T-cell (primary cell): ENCODE measurements around the gene CDC42EP5. TPM values are rescaled to one million over a fixed set of nuclear protein-coding genes. Genes with fewer than 3 reads are reported as not detected.
"Not testable (repeated sequence)": the region's sequence is repeated elsewhere in the genome, so short reads cannot be mapped to it uniquely, and the experiment has no call there.

Experiments used
- ATAC-seq, 4 experiments: fragments of 200-7000 bp in 3 of 4; fragments of 150-1000 bp in 1 of 4; cut with Tn5 transposase; replicated peaks in 1 of 4; 1 replicate in 3 of 4; 2 replicates in 1 of 4; pipeline ENCODE4 v1.10.0; 2021; ENCODE audit warnings: moderate library complexity in 3 of 4, mild to moderate bottlenecking in 2 of 4, moderate number of reproducible peaks in 1 of 4
- CTCF ChIA-PET, 2 donors: fragments of 300-600 bp; sonication (Branson Sonifier 250); formaldehyde crosslinking; loops; one replicate each; lab custom pipeline; 2022; ENCODE audit warnings: antibody characterized with exemption in 2 of 2; lab: Charles Lee
- POLR2A ChIA-PET, 2 donors: fragments of 300-600 bp; sonication (Branson Sonifier 250); formaldehyde crosslinking; loops; one replicate each; lab custom pipeline; 2022; ENCODE audit warnings: antibody characterized with exemption in 2 of 2; lab: Charles Lee
- DNase-seq, 35 experiments: peaks; one replicate each; pipeline versions ENCODE4 v3.0.0 to v3.0.0-alpha.2; 2013 to 2023
- H3K27ac ChIP-seq: one replicate; pipeline ENCODE4 v1.5.1; 2013; ENCODE audit warnings: low read length
- H3K27me3 ChIP-seq, 2 experiments: replicated peaks in 1 of 2; 1 replicate in 1 of 2; 2 replicates in 1 of 2; pipeline versions ENCODE4 v1.6.1 to v1.7.0; 2013; ENCODE audit warnings: low read length in 1 of 2, mixed read lengths in 1 of 2; ENCODE audit not compliant: control insufficient read depth in 2 of 2, insufficient read depth in 2 of 2; ENCODE audit errors: extremely low read depth in 1 of 2
- H3K36me3 ChIP-seq, 2 donors: 1 replicate in 1 of 2; 2 replicates in 1 of 2; pipeline versions ENCODE4 v1.6.1 to v1.7.0; 2013; ENCODE audit warnings: low read length in 1 of 2; ENCODE audit not compliant: control insufficient read depth in 2 of 2, insufficient read depth in 1 of 2; ENCODE audit errors: extremely low read depth in 1 of 2
- H3K4me1 ChIP-seq, 2 experiments: 1 replicate in 1 of 2; 2 replicates in 1 of 2; pipeline versions ENCODE4 v1.6.1 to v1.7.0; 2013; ENCODE audit warnings: low read length in 2 of 2, mixed read lengths in 1 of 2; ENCODE audit not compliant: insufficient read depth in 2 of 2, control insufficient read depth in 1 of 2; ENCODE audit errors: extremely low read depth in 1 of 2
- H3K4me3 ChIP-seq, 2 donors: 1 replicate in 1 of 2; 2 replicates in 1 of 2; pipeline versions ENCODE4 v1.5.1 to v1.7.0; 2013; ENCODE audit warnings: mild to moderate bottlenecking in 2 of 2, low read length in 1 of 2, moderate library complexity in 1 of 2; ENCODE audit not compliant: control insufficient read depth in 1 of 2; ENCODE audit errors: extremely low read depth in 1 of 2
- H3K9me3 ChIP-seq: 2 replicates; pipeline ENCODE4 v1.7.0; 2013
- H3K27ac Mint-ChIP-seq, 2 donors: one replicate each; pipeline ENCODE4 v1.8.0; 2020 to 2021; ENCODE audit warnings: mild to moderate bottlenecking in 2 of 2, mixed read lengths in 2 of 2
- H3K27me3 Mint-ChIP-seq, 2 donors: one replicate each; pipeline ENCODE4 v1.8.0; 2021 to 2022; ENCODE audit warnings: mixed read lengths in 2 of 2
- H3K36me3 Mint-ChIP-seq: one replicate; pipeline ENCODE4 v1.8.0; 2021; ENCODE audit warnings: mixed read lengths
- H3K4me1 Mint-ChIP-seq, 3 donors: one replicate each; pipeline ENCODE4 v1.8.0; 2020 to 2022; ENCODE audit warnings: mixed read lengths in 3 of 3, mild to moderate bottlenecking in 1 of 3
- H3K4me3 Mint-ChIP-seq, 3 donors: one replicate each; pipeline ENCODE4 v1.8.0; 2020 to 2022; ENCODE audit warnings: mild to moderate bottlenecking in 3 of 3, mixed read lengths in 3 of 3, moderate library complexity in 3 of 3
- H3K9me3 Mint-ChIP-seq, 3 donors: one replicate each; pipeline ENCODE4 v1.8.0; 2020 to 2022; ENCODE audit warnings: mixed read lengths in 3 of 3
- WGBS: methylation state at CpG from one replicate; pipeline ENCODE4 v1.1.5; 2013; ENCODE audit warnings: missing lambda C conversion rate; ENCODE audit not compliant: insufficient coverage; 5-methylcytosine and 5-hydroxymethylcytosine counted together
- total RNA-seq, 35 experiments: library from RNA in 6 of 35; stranded (reverse) in 6 of 35; fragments of 120-200 nt in 1 of 35; gene quantifications; one replicate each; pipeline versions ENCODE4 v1.2.1 to v1.2.4 and lab custom pipeline; 2013 to 2026

CDC42EP5 gene
- total RNA-seq, 5 donors from 2014 or later (not counting 1 experiment from before 2014, with no cell fraction given): 0.43 TPM; not detected in 4

DNA sequence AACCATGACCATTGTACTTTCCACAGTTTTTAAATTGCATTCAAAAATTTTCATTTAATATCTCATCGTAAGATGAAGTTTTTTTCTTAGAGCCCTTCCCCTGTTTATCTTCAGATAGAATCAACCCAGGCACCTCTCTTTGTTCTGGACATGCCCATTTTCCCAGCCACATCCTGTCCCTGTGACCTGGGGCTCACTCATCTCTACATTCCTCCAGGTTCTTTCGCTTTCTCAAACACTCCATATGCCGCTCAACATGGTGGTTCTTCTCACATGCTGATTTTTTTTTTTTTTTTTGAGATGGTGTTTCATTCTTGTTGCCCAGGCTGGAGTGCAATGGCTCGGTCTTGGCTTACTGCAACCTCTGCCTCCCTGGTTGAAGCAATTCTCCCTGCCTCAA lies 32.4 kb upstream of the CDC42EP5 start:
- H3K9me3 ChIP-seq, H3K27ac ChIP-seq, ATAC-seq, H3K4me3 Mint-ChIP-seq, H3K9me3 Mint-ChIP-seq, DNase-seq, H3K4me3 ChIP-seq, H3K36me3 ChIP-seq, H3K27ac Mint-ChIP-seq, H3K36me3 Mint-ChIP-seq, POLR2A ChIA-PET: not testable (repeated sequence)
- Histone ChIP-seq H3K27me3 (peaks cover 0 to 15% of the 10 kb centered on the region in 2 experiments), H3K4me1 (peaks cover 2 to 51% of the 10 kb centered on the region in 2 experiments)
- WGBS: 60% methylated on average over 1 of the region's 4 CpGs
- Mint-ChIP-seq H3K4me1 (peaks cover 14 to 36% (median 24%) of the 10 kb centered on the region in 3 donors), H3K27me3 (peaks cover 0 to 39% of the 10 kb centered on the region in 2 donors)
- CTCF ChIA-PET: interaction anchor here in 1 of 2 donors (0.7 kb wide), 1 partner anchor 89 kb away, joined by 6 read pairs; no protein-coding TSS in a partner anchor

- ATAC-seq (peak in 1 of 4 experiments; percentile 56), DNase-seq (peak in 10 of 35 experiments; percentile 10 to 45 (median 15))
- 55% methylated on average over 7 of the region's 14 CpGs for WGBS
- Histone ChIP-seq H3K9me3 (no peaks in the 10 kb centered on the region), H3K27ac (no peak within 1 kb of the TSS), H3K27me3 (peaks cover 0 to 20% of the 10 kb centered on the region in 2 experiments), H3K4me3 (peak within 1 kb of the TSS; percentile 23 to 32), H3K36me3 (no peaks in the 10 kb centered on the region), H3K4me1 (peaks cover 2 to 47% of the 10 kb centered on the region in 2 experiments)
- no peaks in the 10 kb centered on the region for H3K36me3 Mint-ChIP-seq
- H3K4me1 Mint-ChIP-seq: peaks cover 24 to 43% (median 35%) of the 10 kb centered on the region in 3 donors
- H3K9me3 Mint-ChIP-seq: no peaks in the 10 kb centered on the region
- no peak within 1 kb of the TSS for H3K27ac Mint-ChIP-seq
- H3K27me3 Mint-ChIP-seq: peaks cover 3 to 43% of the 10 kb centered on the region in 2 donors
- ChIA-PET CTCF (interaction anchor here in 1 of 2 donors (0.6 to 1.1 kb wide), 2 partner anchors 24 to 543 kb away, joined by 3 to 4 read pairs; no protein-coding TSS in a partner anchor), POLR2A (no interaction called here)
- peak within 1 kb of the TSS in 1 of 3 donors; percentile 67 for H3K4me3 Mint-ChIP-seq
These were observed 29.5 kb upstream of the CDC42EP5 start, which contains the start of gene LAIR2 for GRCh38 chr19:54502518-54503048. TSS of gene LAIR2 (plus strand) at chr19:54502831. CDS start at chr19:54502919, 88 bp downstream.

- Mint-ChIP-seq H3K4me3 (peak overlapping the region in 2 of 3 donors; percentile 28 to 67), H3K4me1 (peaks cover 22 to 47% (median 24%) of the 10 kb centered on the region in 3 donors), H3K27me3 (peaks cover 8 to 47% of the 10 kb centered on the region in 2 donors)
- H3K36me3 Mint-ChIP-seq, POLR2A ChIA-PET, H3K9me3 Mint-ChIP-seq, H3K36me3 ChIP-seq, CTCF ChIA-PET, H3K27ac ChIP-seq, H3K27ac Mint-ChIP-seq, DNase-seq, H3K9me3 ChIP-seq: not testable (repeated sequence)
- peak in 1 of 4 experiments; percentile 17 for ATAC-seq
- Histone ChIP-seq H3K4me1 (peaks cover 2 to 29% of the 10 kb centered on the region in 2 experiments), H3K27me3 (peaks cover 0 to 22% of the 10 kb centered on the region in 2 experiments), H3K4me3 (peak overlapping the region in 1 of 2 donors; percentile 35)
- 77% methylated on average over 4 of the region's 9 CpGs for WGBS
These were observed 25.3 kb upstream of the CDC42EP5 start for GRCh38 chr19:54498451-54498772.

DNA sequence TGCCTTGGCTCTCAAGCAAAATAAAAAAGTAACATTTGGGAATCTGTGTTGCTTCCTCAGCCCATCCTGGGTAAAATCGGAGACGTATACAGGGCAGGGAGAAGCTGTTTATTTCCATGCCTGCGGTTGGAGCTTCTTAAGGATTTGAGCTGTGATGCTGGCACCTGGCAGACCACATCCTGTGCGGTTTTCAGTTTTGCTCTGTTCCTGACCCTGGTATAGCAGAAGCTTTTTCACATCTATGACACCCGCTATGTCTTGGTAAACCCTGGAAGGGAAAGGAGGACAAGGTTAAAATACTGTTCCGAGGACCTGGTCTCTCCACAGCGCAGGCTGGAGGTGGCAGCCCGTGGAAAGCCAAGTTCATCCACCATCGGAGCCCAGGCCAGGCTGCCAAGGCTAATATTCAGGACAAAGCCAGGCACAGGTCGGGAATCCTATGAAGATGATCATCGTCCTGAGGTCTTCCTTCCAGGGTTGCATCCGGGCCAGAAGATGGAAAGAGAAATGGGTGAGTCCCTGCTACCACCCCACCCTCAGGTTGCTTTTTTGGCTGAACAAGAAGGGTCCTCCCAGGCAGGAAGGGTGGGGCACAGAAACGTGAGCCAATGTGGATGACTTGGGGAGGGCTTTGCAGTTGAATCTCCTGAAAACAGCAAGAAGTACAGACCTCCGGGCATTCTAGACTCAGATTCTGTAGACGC lies 24.8 kb upstream of the CDC42EP5 start:
- DNase-seq (peak in 1 of 35 experiments; percentile 29), ATAC-seq (peak; percentile 54 to 87 (median 77))
- CTCF ChIA-PET, H3K9me3 ChIP-seq, H3K36me3 Mint-ChIP-seq, H3K9me3 Mint-ChIP-seq, H3K36me3 ChIP-seq, H3K27ac ChIP-seq, POLR2A ChIA-PET, H3K27ac Mint-ChIP-seq: not testable (repeated sequence)
- Mint-ChIP-seq H3K4me3 (peak overlapping the region; percentile 13 to 67 (median 28)), H3K27me3 (peaks cover 8 to 52% of the 10 kb centered on the region in 2 donors), H3K4me1 (peaks cover 22 to 43% (median 24%) of the 10 kb centered on the region in 3 donors)
- Histone ChIP-seq H3K27me3 (peaks cover 0 to 25% of the 10 kb centered on the region in 2 experiments), H3K4me1 (peaks cover 2 to 27% of the 10 kb centered on the region in 2 experiments), H3K4me3 (peak overlapping the region in 1 of 2 donors; percentile 35)
- 0% methylated on average over 2 of the region's 15 CpGs for WGBS

DNA sequence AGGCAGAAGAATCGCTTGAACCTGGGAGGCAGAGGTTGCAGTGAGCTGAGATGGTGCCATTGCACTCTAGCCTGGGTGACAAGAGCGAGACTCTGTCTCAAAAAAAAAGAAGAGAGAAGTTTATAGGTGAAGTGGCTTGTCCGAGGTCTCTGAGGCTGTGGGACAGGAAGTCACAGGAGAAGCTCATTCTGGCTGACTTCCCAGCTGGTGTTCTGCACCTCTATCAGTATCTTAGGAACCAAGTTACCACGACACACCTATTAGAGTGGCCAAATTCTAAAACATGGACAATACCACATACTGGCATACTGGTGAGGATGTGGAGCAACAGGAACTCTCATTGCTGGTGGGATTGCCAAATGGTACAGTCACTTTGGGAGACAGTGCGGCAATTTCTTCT lies 22.2 kb upstream of the CDC42EP5 start:
- CTCF ChIA-PET: interaction anchor here in 1 of 2 donors (0.5 kb wide), 1 partner anchor 180 kb away, joined by 3 read pairs; no protein-coding TSS in a partner anchor
- ATAC-seq: peak in 3 of 4 experiments; percentile 35 to 44 (median 37)

DNA sequence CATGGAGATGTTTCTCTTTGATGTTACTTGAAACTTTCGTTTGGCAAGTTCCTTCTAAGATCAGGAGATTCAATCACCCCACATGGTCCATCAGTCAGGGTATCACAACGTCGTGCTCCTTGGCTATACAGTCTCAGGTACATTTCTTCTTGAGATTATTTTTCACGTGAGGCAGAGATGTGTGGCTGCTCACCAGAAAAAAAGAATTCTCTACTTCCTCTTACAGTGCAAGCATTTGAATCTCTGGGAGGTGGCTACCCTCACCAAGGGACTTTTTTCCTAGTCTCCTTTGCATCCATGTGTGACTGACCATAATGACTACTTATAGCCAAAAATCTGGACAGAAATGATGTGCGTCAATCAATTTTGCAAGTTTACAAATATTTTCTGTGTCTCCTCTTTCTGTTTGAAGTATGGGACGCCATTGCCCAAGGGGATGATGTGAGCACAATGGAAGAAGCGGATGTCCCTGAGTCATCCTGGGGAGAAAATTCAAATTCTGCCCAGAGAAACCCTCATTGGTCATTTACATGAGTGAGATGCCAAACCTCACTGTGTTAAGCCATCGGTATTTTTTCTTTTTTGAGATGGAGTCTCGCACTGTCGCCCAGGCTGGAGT lies 21.0 kb upstream of the CDC42EP5 start:
- H3K27ac Mint-ChIP-seq: no peak overlapping the region
- POLR2A ChIA-PET: no interaction called here
- no peaks in the 10 kb centered on the region for H3K9me3 Mint-ChIP-seq
- Histone ChIP-seq H3K4me1 (peaks cover 2 to 16% of the 10 kb centered on the region in 2 experiments), H3K36me3 (no peaks in the 10 kb centered on the region), H3K4me3 (no peak overlapping the region), H3K27ac (no peak overlapping the region), H3K9me3 (no peaks in the 10 kb centered on the region), H3K27me3 (peaks cover 3 to 13% of the 10 kb centered on the region in 2 experiments)
- H3K27me3 Mint-ChIP-seq: peaks cover 5 to 44% of the 10 kb centered on the region in 2 donors
- H3K4me1 Mint-ChIP-seq: peaks cover 15 to 39% (median 20%) of the 10 kb centered on the region in 3 donors
- no peaks in the 10 kb centered on the region for H3K36me3 Mint-ChIP-seq
- H3K4me3 Mint-ChIP-seq: no peak overlapping the region
- no peak for ATAC-seq
- no peak for DNase-seq
- 56% methylated on average over 5 of the region's 10 CpGs for WGBS
- CTCF ChIA-PET: no interaction called here

More for the DNA sequence above, 22.2 kb upstream of the CDC42EP5 start:
- H3K27ac Mint-ChIP-seq, H3K4me3 ChIP-seq, DNase-seq, POLR2A ChIA-PET, H3K36me3 ChIP-seq, H3K4me3 Mint-ChIP-seq, H3K36me3 Mint-ChIP-seq, H3K27ac ChIP-seq, H3K9me3 Mint-ChIP-seq, H3K9me3 ChIP-seq: not testable (repeated sequence)
- H3K27me3 Mint-ChIP-seq: peaks cover 8 to 49% of the 10 kb centered on the region in 2 donors
- Histone ChIP-seq H3K4me1 (peaks cover 2 to 18% of the 10 kb centered on the region in 2 experiments), H3K27me3 (peaks cover 3 to 18% of the 10 kb centered on the region in 2 experiments)
- WGBS: 94% methylated on average over 2 of the region's 5 CpGs
- peaks cover 20 to 43% (median 24%) of the 10 kb centered on the region in 3 donors for H3K4me1 Mint-ChIP-seq
